Transverse colon (tissue), 3 donors: Measurements from ENCODE around the gene STBD1.
"Not testable (repeated sequence)": the region's sequence is repeated elsewhere in the genome, so short reads cannot be mapped to it uniquely, and the experiment has no call there.

Experiments
- POLR2A ChIP-seq: fragments of 450-650 bp; IDR thresholded peaks from one replicate; pipeline ENCODE4 v1.6.1; 2016; ENCODE audit warnings: antibody characterized with exemption, mild to moderate bottlenecking, moderate library complexity
- TF ChIP-seq, protein P1 (sequence below), 5 experiments: fragments of 200-600 bp in 3 of 5; fragments of 450-650 bp in 2 of 5; sonication (generic) in 3 of 5; IDR thresholded peaks; 1 replicate in 2 of 5; 2 replicates in 3 of 5; pipeline ENCODE4 v1.5.1; 2016 to 2017; ENCODE audit warnings: antibody characterized with exemption in 5 of 5, inconsistent platforms in 3 of 5, mild to moderate bottlenecking in 2 of 5, moderate library complexity in 1 of 5

GRCh38 chr4:76287811-76288210, 18.7 kb upstream of the STBD1 start:
- TF ChIP-seq POLR2A, result not testable (repeated sequence)
- TF ChIP-seq, protein P1, sequence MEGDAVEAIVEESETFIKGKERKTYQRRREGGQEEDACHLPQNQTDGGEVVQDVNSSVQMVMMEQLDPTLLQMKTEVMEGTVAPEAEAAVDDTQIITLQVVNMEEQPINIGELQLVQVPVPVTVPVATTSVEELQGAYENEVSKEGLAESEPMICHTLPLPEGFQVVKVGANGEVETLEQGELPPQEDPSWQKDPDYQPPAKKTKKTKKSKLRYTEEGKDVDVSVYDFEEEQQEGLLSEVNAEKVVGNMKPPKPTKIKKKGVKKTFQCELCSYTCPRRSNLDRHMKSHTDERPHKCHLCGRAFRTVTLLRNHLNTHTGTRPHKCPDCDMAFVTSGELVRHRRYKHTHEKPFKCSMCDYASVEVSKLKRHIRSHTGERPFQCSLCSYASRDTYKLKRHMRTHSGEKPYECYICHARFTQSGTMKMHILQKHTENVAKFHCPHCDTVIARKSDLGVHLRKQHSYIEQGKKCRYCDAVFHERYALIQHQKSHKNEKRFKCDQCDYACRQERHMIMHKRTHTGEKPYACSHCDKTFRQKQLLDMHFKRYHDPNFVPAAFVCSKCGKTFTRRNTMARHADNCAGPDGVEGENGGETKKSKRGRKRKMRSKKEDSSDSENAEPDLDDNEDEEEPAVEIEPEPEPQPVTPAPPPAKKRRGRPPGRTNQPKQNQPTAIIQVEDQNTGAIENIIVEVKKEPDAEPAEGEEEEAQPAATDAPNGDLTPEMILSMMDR (IDR thresholded peaks at IDR 0.05), result not testable (repeated sequence)
